Body of pancreas (tissue), 4 donors: ENCODE data around the gene HOXA11.

Experiments
- CTCF ChIP-seq, 7 experiments: fragments of 450-650 bp in 4 of 7; fragments of 200-600 bp in 3 of 7; sonication (generic) in 3 of 7; IDR thresholded peaks; one replicate each; pipeline ENCODE4 v1.5.1; 2016 to 2019; ENCODE audit warnings: antibody characterized with exemption in 7 of 7
- POLR2A ChIP-seq, 3 donors: fragments of 450-650 bp; IDR thresholded peaks; one replicate each; pipeline ENCODE4 v1.6.1; 2016; ENCODE audit warnings: antibody characterized with exemption in 3 of 3, mild to moderate bottlenecking in 2 of 3

GRCh38 chr7:27205325-27206280 lies 20.6 kb upstream of the HOXA11 start:
- TF ChIP-seq CTCF (IDR thresholded peaks at IDR 0.05) = no peak
- TF ChIP-seq POLR2A (IDR thresholded peaks at IDR 0.05) = no peak
